Measurements from ENCODE around the gene NSRP1.
"Not testable (repeated sequence)": the region's sequence is repeated elsewhere in the genome, so short reads cannot be mapped to it uniquely, and the experiment has no call there.

NSRP1 gene

DNA sequence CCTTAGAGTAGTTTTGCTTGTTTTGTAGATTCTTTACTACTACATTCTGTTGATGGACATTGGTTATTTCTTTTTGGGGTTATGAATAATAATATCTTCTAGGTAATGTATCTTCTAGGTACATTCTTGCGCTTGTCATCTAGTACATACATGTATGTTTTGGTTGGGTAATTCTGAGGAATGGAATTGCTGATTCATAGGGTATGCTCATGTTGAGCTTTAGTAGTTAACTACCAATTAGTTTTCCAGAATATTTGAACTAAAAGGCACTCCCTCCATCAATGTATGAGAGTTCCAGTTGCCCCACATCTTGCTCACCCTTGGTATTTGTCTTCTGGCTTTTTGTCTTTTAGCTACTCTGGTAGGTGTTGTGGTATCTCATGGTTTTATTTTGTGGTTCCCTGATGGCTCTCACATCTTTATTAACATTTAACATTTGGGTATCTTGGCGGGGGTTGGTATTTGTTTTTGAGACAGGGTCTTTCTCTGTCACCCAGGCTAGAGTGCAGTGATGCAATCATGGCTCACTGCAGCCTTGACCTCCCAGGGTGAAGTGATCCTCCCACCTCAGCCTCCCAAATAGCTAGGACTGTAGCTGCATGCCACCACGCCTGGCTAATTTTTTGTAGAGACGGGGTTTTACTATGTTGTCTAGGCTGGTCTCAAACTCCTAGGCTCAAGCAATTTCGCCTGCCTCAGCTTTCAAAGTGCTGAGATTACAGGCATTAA, 71.8 kb downstream of the NSRP1 start:
- DNase-seq: peak; percentile 17

DNA sequence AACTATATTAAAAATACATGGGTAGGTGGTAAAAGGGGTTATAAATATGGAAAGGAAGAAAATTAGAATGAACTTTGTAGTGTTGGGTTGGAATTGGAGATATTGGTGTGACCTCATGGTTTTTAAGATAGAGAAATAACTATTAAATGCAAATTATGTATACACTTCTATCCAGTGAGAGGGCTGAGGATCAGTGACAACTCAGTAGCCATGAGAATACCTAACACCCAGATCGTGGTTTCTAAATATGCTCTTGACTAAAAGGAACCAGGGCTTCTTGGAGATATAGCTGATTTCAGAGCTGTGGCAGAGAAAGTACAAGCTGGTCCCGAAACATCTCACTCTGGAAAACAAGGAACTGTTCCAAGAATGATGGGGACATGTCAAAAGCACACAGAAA, 74.5 kb downstream of the NSRP1 start:
- no peak for DNase-seq

DNA sequence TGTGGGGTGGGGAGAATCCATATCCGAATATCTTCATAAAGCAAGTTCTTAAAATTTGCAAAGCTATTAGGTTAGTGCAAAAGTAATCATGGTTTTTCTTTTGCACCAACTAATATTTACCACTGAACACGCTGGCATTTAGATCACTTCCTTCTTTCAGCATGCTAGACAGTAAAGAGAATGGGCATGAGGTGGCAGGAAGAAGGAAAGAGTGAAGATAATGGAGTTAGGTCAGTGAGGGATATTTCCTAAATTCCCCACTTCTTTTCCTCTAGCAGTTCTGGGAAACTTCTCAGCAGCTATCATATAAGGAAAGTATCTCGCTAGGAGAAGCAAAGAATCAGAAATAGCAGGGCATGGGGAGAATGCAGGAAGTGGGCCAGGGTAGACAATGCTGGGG, 79.9 kb downstream of the NSRP1 start:
- no peak for DNase-seq

DNA sequence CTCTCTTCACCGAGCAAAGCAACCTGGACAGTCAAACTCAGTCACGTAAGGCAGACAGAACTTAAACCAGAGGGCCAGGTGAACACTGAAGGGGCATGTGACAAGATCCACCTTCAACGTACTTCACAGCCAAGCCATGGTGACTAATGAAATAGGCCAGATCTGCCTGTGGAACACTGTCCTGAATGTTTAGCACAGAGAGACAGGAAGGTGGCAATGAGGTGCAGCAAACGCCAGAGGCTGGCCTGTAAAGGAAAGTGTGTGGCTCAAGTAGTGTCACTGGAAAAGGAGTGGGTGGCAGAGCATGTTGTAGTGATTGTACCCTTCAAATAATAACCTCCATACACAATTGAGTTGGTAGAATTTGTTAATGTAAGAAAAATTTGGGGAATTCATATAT, 80.8 kb downstream of the NSRP1 start:
- no peak for DNase-seq

DNA sequence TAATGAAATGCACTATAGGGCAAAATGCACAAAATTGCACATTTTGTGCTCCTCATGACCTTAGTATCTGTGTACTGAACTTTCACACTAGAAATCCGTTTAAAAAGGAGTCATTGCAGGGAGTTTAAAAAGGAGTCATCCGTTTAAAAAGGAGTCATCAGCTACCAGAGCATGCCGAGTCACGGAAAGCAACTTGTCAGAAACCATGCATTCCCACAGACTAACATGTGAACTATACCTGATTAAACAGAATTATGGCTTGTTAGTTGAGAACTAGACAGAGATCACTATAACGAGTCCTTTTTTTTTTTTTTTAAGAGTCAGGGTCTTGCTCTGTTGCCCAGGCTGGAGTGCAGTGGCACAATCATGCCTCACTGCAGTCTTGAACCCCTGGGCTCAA, 83.0 kb downstream of the NSRP1 start:
- no peak for DNase-seq

DNA sequence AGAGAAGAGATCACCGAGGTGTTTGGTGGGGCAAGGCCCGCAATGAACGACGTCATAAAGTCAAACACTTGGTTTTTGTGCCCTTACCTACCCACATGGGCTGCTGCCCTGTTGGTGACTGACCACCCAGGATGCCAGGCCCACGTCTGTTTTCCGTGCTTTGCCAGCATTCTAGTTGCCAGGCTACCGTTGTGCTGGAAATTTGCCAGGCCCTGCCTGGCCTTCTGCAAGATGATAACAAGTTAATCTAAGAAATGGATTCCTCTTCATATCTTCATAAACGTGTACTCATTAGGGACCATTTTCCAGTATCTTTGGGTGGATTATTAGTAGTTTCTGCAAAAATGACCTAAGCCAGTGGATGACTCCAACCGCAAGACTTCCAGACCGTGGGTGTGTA, 83.5 kb downstream of the NSRP1 start:
- no peak for DNase-seq

DNA sequence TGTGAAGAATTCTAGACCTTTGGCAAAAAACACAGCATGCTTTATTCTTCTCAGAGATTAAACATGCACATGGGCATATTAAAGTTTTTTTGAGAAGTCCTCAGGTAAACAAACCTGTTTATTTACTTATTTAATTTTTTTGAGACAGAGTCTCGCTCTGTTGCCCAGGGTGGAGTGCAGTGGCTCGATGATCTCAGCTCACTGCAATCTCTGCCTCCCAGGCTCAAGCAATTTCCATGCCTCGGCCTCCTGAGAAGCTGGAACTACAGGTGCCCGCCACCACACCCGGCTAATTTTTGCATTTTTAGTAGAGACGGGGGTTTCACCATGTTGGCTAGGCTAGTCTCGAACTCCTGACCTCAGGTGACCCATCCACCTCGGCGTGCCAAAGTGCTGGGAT, 84.0 kb downstream of the NSRP1 start:
- DNase-seq: not testable (repeated sequence)

DNA sequence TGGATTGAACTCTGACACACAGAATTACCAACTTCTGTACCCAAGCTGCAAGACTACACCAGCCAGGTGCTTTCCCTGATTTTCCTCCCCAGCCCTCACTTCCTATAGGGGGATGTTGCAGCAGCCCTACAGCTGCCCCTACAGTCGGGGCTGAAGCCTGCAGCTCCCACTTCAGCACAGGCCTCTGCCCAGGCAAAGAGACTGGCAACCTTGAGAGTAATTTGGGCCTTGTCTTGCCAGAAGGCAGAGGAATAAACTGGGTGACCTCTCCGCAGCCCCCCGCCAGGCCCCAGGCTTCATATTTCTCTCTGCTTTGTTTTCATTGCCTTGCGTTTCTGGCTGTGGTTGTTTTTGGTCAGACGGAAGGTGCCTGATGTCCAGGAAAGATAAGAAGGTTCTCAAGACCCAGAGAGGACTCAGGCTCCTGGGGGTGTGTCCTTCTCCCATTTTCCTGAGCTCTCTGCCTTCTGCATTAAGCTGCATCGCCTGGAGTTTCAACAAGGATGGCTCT, 86.9 kb downstream of the NSRP1 start:
- DNase-seq: no peak

DNA sequence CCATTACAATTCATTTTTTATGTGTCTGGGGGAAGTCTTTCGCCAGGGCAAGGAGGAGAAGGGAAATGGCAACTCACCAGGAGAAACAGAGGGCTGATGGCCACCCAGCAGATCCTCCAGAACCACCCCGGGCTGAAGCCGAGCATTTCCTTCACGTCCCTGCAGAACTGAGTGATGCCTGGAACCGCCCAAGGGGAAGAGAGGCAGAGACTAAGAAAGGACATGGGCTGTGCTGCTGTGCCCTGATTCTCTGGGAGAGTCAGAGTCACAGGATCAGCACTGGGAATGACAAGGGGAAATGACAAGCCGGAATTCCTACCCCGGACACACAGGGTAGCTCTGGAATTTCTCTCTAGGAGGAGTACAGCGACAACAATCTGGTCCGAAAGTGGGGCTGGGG, 91.0 kb downstream of the NSRP1 start:
- no peak for DNase-seq

DNA sequence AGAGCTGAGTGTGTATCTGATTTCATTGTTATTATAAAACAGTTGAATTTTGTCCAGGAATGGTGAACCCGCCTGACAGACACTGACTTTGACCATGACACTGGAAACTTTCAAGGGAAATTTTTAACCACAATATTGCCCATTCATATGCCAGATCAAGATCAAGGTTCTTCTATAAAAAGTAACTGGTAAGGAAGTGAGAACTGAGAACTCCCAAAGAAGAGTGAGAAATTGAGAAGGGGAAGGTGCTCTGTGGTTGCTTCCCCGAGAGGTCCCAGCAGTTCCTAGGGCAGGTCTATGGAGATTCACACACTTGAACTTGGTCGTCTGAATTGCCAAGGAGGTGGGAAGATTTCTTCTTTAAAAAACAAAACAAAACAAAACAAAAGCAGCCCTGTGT, 91.6 kb downstream of the NSRP1 start:
- DNase-seq: no peak

DNA sequence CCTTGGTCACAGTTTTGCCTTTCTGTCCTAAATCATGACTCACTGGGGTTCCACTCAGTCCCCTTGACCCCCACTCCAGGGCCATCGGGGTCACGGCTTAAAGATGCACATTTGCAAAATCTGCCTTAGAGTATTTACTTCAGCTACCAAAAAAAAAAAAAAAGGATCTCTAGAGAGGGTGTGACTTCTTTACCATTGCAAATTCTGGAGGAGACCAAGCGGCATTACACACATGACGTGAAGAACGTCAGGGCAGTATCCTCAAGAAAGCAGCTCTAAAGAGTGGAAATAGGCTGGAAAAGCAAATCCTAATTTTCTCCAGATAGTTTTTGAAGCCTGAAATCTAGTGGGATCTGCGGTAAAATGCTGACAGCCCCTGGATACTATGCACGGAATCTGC, 93.3 kb downstream of the NSRP1 start:
- DNase-seq: no peak

DNA sequence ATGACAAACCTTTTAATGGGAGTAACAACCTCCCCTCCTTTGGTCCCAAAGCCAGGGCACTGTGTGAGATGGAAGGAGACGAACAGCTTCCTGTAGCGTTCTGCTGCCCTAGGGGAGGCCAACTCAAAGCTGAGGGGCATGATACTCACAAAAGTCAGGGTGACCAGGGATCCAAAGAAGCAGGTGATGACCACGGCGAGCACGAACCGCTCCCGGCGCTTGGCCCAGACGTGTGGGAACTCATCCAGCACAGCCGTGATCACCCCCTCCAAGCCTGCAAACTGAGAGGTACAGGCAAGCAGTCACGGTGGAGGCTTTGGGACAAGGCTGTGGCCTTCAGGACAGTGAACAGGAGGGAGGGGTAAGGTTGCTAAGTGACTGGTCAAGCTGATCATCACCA, 93.8 kb downstream of the NSRP1 start:
- DNase-seq: no peak

DNA sequence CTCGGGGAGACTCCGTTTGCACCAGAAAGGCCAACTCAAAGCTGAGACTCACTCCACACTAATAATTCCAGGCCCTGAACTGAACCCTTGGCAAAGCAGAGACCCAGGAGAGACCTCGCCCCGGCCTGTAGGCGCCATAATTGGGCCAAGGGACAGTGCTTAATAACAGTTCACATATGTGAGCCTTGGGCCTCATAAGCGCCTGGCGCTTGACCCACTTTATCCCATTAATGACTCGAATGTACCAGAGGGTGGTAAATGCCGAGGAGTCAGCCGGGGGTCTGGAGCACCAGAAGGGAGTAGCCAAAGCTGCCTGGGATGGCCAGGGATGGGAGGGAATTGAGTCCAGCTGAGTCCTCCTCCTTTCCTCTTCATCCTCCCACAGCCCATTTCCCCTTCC, 94.3 kb downstream of the NSRP1 start:
- DNase-seq: no peak

DNA sequence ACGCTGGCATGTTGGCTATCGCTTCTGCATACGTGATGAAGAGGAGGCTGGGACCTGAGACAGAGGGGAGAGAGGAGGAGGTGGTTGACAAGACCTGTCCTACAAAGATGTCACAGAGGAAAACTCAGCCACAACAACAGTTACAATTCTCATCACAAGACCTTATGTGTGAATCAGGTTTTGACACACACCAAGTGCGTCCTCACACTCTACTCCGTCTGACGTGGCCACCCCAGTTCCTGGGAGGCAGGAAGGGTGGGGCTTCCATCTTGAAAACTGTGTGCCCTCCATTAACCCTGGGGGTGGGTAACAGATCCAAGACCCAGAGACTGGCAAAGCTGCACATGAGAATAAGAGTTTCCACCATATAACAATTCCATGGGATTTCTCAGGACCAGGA, 94.8 kb downstream of the NSRP1 start:
- DNase-seq: no peak

DNA sequence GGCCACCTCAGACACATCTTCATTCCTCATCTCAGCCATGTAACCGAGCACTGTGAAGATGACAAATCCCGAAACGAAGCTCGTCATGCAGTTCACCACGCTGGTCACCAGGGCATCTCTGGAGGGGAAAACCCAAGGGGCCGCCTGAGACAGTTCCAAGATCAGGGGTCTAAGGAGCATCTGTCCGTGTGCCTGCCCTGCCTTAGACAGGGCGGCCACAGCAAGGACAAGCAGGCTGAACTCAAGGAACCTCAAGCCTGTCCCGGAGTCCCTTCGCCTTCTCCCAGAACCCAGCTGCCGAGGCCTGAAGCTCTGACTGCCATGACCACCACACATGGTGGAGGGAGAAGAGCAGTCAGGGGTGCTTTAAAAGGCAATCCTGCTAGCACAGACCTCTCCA, 96.1 kb downstream of the NSRP1 start:
- DNase-seq: no peak

DNA sequence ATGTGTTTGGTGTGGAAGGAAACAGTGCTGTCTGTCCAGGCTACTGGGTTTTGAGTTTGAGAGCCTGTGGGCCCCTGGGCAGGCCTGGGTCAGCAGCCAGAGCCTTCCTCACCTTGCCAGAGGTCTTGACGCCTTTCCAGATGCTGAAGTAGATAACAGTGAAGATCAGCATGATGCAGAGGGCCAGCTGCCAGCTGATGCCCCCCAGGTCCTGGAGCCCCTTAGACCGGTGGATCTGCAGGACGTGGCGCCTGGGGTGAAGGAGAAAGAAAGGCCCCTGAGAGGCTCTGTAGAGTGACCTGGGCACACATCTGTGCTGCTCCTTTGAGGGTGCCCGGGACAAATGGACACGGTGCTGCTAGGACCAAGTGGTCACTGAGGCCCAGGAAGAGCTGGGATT, 100.4 kb downstream of the NSRP1 start:
- no peak for DNase-seq

DNA sequence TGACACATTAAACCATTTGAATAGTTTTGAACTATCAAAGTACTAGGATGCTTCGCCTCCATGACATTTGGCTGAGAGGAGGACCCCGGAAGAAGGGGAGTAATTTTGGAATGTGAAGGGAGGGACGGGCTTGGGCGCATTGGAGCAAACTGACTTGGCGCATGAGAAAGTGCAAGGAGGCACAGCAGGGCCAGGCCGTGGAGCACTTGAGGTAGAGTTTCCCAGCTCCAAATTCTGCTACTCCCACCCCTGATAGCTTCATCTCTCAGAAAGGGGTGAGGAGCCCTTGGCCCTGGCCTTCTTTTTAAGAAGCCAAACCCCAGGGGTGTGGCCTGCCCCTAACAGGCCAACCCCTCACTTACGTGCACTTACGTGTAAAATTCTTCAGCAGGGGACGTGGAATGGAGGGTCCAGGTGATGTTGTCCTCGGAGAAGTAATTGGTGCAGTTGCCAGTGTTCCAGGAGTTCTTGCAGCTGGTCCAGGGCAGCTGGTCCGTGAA, 101.2 kb downstream of the NSRP1 start:
- no peak for DNase-seq

DNA sequence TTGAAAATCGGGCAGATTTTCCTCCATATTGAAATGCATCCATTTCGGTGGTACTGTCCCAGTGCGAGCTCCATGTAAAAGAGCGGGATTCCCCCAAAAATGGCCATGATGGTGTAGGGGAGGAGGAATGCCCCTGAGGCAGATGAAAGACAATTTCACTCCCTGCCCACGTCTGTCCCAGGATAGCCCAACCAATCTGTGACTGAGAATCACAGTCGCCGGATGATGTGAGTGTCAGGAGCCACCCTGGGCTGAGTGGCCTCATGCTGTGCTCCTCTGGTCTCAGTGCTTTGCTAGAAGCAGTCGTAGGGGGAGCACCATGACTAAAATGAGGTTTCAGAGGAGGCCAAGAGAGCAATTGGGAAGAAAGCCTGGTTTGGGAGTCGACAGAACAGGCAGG, 102.2 kb downstream of the NSRP1 start:
- DNase-seq: no peak

DNA sequence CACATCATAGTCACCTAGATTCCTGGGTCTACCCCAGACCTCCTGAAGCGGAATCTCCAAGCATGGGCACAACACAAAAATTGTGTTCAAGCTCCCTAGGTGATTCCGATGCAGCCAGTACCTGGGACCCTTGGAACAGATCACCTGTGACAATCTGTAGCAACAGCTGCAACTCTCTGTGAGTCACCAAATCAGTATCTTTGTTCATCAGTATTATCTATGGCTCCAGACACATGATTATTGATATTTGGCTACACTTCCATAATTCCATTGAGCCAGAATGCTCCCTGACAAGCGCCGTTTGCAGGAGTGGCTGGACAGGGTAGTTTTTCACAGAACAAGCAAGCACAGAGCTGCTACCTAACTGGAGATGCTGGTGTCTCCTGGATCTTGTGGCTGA, 102.7 kb downstream of the NSRP1 start:
- no peak for DNase-seq

DNA sequence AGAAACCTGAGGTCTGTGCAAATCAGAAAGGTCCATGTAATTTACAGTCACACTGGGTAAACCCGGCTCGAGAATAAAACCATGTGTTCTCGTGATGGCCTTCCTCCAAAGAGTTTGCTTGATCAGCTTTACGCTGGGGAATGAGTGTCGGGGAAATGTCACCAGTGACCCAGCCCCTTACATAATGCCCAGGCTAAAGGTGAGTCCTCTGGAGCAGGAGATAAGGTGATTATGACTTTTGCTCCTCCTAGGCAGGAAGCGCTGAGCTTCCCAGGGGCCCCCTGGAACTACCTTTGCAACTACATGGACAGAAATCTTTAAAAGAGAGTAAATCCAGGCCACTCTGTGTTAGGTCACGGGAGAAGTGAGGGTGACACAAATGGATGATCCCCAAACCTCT, 103.2 kb downstream of the NSRP1 start:
- no peak for DNase-seq

DNA sequence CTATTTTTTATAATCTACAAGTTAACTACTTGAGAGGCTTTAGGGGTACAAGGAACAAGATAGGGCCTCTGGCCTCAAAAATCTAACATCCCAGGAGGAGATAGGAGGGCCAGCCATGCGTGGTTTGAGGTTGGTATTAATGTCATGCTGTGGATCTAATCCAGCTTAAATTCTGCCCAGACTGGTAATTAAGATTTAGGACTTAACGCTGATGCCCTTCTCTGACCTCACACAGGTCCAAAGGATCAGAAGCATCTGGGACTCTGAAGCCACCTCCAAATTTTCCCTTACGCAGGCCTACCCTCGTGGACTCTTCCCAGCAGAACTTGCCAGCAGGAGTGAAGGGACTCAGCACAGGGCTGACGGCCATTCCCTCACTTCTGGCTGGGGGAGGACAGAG, 103.8 kb downstream of the NSRP1 start:
- no peak for DNase-seq

DNA sequence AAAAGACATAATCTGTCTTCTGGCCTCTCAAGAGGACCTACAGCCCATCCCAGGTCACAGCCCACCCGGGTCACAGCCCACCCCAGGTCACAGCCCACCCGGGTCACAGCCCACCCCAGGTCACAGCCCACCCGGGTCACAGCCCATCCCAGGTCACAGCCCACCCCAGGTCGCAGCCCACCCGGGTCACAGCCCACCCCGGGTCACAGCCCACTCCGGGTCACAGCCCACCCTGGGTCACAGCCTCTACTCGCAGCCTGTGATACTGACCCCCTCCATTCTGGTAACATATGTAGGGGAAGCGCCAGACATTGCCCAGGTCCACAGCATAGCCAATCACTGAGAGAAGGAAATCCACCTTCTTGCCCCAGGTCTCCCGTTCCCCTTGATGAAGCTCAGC, 104.7 kb downstream of the NSRP1 start:
- no peak for DNase-seq

DNA sequence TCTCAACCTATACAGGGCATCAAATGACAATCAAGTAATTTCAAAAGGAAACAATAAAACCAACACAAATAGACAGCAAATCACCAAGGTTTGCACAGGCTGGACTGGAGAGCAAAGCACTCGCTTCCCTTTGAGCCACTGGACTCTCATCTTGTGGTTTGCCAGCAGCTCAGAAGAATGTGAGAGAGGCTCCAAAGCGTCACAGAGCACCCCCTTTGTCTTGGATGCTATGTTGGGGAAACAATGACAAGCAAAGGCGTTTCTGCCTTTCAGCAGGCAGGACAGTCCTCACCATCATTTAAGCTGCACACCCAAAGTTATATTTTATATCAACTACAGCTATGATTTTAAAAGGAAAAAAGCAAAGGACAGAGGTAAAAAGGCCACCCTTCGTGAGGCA, 105.6 kb downstream of the NSRP1 start:
- DNase-seq: no peak

DNA sequence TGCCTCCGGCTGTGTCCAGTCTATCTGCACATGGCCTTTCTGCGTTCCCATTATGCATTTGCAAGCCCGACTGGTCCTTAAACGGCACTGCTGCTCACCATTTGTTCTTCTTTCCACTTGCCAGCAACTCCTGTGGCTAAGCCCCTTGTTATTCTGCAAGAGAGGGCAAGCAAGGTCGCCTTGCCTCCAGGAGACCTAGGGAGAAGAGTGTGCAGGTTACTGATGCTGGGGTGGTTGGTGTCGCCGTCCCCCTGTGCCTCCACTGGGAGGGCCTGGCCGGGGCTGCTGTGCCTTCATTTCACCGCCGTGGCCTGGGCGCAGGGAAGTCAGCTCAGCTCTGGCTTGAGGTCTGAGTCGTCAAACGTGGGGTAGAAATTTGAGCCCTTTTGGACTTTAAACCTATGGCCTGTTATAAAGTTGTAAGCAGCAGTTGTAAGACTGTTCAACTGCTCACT, 106.1 kb downstream of the NSRP1 start:
- no peak for DNase-seq

DNA sequence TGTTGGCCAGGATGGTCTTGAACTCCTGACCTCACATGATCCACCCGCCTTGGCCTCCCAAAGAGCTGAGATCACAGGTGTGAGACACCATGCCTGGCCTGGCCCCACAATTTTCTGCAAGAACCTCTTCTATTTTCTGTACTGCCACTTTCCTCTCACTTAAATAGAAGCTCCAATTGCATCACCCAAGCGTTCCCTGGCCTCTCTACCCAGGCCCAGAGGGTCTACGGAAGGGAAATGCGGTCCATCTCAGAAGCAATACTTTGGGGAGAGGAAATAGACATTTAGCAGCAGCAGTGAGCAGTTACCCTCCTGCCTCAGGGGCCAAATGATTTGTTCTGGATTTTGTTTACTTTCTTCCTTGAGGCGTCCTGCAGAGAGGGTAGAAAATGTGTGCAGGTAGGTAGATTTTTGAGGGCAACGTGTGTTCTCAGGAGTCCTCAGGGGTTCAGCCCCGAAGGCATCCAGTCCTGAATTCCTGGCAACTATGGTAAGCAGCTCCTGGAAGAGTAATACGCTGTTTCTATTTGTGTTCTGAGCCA, 107.9 kb downstream of the NSRP1 start:
- DNase-seq: no peak
